ENCODE results near the gene CFAP53. TPM values are rescaled to one million over a fixed set of nuclear protein-coding genes. Genes with fewer than 3 reads are reported as not detected.

Gene CFAP53
- total and polyA plus RNA-seq, 2 donors (not counting 3 experiments of a cell fraction or from before 2014, with no cell fraction given), result 0.12 to 0.18 TPM

DNA sequence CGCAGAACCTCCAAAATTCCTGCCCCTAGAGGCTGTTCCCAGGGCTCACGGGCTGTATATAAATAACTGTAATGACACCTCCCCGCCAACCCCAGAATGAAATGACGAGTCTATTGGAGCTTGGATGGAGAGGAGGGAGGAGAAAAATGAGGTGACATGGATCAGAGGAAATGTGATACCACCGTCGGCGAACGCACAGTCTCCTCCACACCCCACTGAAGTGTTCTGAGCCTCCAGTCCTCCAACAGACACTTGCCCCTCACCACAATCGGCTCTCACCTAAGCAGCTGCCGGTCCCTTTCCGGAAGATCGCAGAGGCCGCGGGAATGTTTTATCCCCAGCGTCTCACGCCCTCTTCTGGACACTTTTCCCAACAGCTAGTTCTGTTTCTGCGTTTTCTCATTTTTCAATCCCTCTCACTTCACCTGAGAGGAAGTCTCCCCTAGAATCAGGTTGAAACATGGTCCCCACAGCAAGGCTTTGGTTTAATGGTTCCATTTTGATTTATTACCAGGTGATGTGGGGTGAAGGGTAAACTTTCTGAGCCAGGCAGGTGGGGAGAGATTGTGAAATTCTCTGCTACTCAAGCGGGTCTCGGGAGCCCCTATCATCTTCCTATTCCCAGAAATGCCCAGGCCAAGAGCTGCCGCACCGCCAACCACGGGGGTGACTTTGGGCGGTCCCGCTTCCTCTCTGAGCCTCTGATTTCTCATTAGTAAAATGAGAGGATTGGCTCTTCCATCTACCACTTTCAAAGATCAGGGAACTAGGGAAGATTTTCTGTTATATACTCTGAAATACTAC is 62.3 kb downstream of the CFAP53 start:
- Histone ChIP-seq H3K79me2 (ENCODE audit: control insufficient read depth, insufficient read depth, low read length) (no peaks in the 10 kb centered on the region), H3K9me3 (replicated peaks; ENCODE audit: control insufficient read depth, insufficient read depth, low read length) (no peaks in the 10 kb centered on the region), H4K20me1 (replicated peaks; ENCODE audit: control insufficient read depth, extremely low read depth, insufficient read depth, low read length) (no peaks in the 10 kb centered on the region), H3K36me3 (ENCODE audit: control insufficient read depth in 2 of 2, extremely low read depth in 1 of 2, insufficient read depth in 2 of 2, low read length in 2 of 2) (no peaks in the 10 kb centered on the region), H3K9ac (replicated peaks; ENCODE audit: extremely low read depth, insufficient read depth, low read length) (no peak overlapping the region), H3K4me1 (ENCODE audit: control insufficient read depth, extremely low read depth, insufficient read depth, low read length) (no peaks in the 10 kb centered on the region), H3K9me1 (replicated peaks; ENCODE audit: control insufficient read depth, extremely low read depth, insufficient read depth, low read length) (no peaks in the 10 kb centered on the region), H3K27ac (ENCODE audit: insufficient read depth, low read depth, low read length) (no peak overlapping the region), H2AFZ (ENCODE audit: low read depth, low read length) (peak overlapping the region; percentile 54), H3K27me3 (ENCODE audit: control insufficient read depth in 2 of 2, insufficient read depth in 2 of 2, low read length in 2 of 2) (peaks cover 0 to 10% of the 10 kb centered on the region in 2 experiments), H3K4me3 (replicated peaks in 1 of 3; ENCODE audit: insufficient read depth in 1 of 3, low read depth in 1 of 3, low read length in 3 of 3) (no peak overlapping the region), H3K4me2 (ENCODE audit: insufficient read depth, low read length) (no peak overlapping the region)
- peak; percentile 24 for DNase-seq (ENCODE audit: low read depth, low spot score)
- FAIRE-seq, result peak; percentile 64
- BruUV-seq (replicated peaks), result no TSS peak
- POLR2A ChIA-PET, result no interaction called here
- CTCF ChIA-PET, result interaction anchor here (0.8 to 3.0 kb wide), 25 partner anchors 10 to 1759 kb away, joined by 3 to 43 read pairs (median 4); partner anchors contain the start of gene MBD1
- dilution Hi-C loops (cut with MboI; ENCODE audit: extremely low pct_ligation_motif_present, low sequenced_read_pairs) (no loop called here), intact Hi-C loops (cut with micrococcal nuclease) (loop anchor here (1.0 to 10.0 kb wide), 3 partner anchors 153 to 689 kb away; no protein-coding TSS in a partner anchor)
- TF ChIP-seq, protein P1, sequence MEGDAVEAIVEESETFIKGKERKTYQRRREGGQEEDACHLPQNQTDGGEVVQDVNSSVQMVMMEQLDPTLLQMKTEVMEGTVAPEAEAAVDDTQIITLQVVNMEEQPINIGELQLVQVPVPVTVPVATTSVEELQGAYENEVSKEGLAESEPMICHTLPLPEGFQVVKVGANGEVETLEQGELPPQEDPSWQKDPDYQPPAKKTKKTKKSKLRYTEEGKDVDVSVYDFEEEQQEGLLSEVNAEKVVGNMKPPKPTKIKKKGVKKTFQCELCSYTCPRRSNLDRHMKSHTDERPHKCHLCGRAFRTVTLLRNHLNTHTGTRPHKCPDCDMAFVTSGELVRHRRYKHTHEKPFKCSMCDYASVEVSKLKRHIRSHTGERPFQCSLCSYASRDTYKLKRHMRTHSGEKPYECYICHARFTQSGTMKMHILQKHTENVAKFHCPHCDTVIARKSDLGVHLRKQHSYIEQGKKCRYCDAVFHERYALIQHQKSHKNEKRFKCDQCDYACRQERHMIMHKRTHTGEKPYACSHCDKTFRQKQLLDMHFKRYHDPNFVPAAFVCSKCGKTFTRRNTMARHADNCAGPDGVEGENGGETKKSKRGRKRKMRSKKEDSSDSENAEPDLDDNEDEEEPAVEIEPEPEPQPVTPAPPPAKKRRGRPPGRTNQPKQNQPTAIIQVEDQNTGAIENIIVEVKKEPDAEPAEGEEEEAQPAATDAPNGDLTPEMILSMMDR (IDR thresholded peaks at IDR 0.05; ENCODE audit: extremely low read depth in 1 of 2, insufficient read depth in 1 of 2, low read depth in 1 of 2, low read length in 2 of 2), result peak; percentile 50 to 66
- TF ChIP-seq GATA2 (IDR thresholded peaks at IDR 0.05; ENCODE audit: insufficient read depth, insufficient read length, low read depth, low read length), result no peak

GRCh38 chr18:50201476-50202018 is 64.7 kb downstream of the CFAP53 start:
- no peak for TF ChIP-seq GATA2 (IDR thresholded peaks at IDR 0.05; ENCODE audit: insufficient read depth, insufficient read length, low read depth, low read length)
- TF ChIP-seq POLR2A (IDR thresholded peaks at IDR 0.05; ENCODE audit: low read depth, low read length), result no peak
- no peak for TF ChIP-seq MAX (IDR thresholded peaks at IDR 0.05; ENCODE audit: insufficient read depth, insufficient read length)
- TF ChIP-seq JUN (IDR thresholded peaks at IDR 0.05; ENCODE audit: borderline replicate concordance, insufficient read depth, insufficient read length, low read depth), result no peak
- TF ChIP-seq FOS (IDR thresholded peaks at IDR 0.05; ENCODE audit: borderline replicate concordance, insufficient read depth, low read length), result no peak
- TF ChIP-seq, protein P1 (IDR thresholded peaks at IDR 0.05; ENCODE audit: extremely low read depth in 1 of 2, insufficient read depth in 1 of 2, low read depth in 1 of 2, low read length in 2 of 2), result no peak
- TF ChIP-seq POLR2AphosphoS5 (IDR thresholded peaks at IDR 0.05; ENCODE audit: insufficient read depth, low read depth, low read length), result no peak
- TF ChIP-seq MYC (IDR thresholded peaks at IDR 0.05; ENCODE audit: low read depth, low read length), result no peak
- TF ChIP-seq EZH2 (IDR thresholded peaks at IDR 0.05; ENCODE audit: borderline replicate concordance, low read depth, low read length, severe bottlenecking), result no peak
- H3K9ac ChIP-seq (replicated peaks; ENCODE audit: extremely low read depth, insufficient read depth, low read length), result no peak overlapping the region
- peaks cover 0 to 10% of the 10 kb centered on the region in 2 experiments for H3K27me3 ChIP-seq (ENCODE audit: control insufficient read depth in 2 of 2, insufficient read depth in 2 of 2, low read length in 2 of 2)
- H3K4me3 ChIP-seq (replicated peaks in 1 of 3; ENCODE audit: insufficient read depth in 1 of 3, low read depth in 1 of 3, low read length in 3 of 3), result no peak overlapping the region
- no peak overlapping the region for H2AFZ ChIP-seq (ENCODE audit: low read depth, low read length)
- DNase-seq (ENCODE audit: low read depth, low spot score) (no peak), FAIRE-seq (no peak)
- POLR2A ChIA-PET, result no interaction called here
- H3K36me3 ChIP-seq (ENCODE audit: control insufficient read depth in 2 of 2, extremely low read depth in 1 of 2, insufficient read depth in 2 of 2, low read length in 2 of 2), result no peaks in the 10 kb centered on the region
- H3K9me3 ChIP-seq (replicated peaks; ENCODE audit: control insufficient read depth, insufficient read depth, low read length), result no peaks in the 10 kb centered on the region
- no peaks in the 10 kb centered on the region for H3K4me1 ChIP-seq (ENCODE audit: control insufficient read depth, extremely low read depth, insufficient read depth, low read length)
- dilution Hi-C loops (cut with MboI; ENCODE audit: extremely low pct_ligation_motif_present, low sequenced_read_pairs), result no loop called here
- H3K27ac ChIP-seq (ENCODE audit: insufficient read depth, low read depth, low read length), result no peak overlapping the region
- H3K79me2 ChIP-seq (ENCODE audit: control insufficient read depth, insufficient read depth, low read length), result no peaks in the 10 kb centered on the region
- CTCF ChIA-PET, result interaction anchor here (1.2 to 1.7 kb wide), 3 partner anchors 16 to 190 kb away, joined by 3 to 5 read pairs (median 3); no protein-coding TSS in a partner anchor
- H3K4me2 ChIP-seq (ENCODE audit: insufficient read depth, low read length), result no peak overlapping the region
- intact Hi-C loops (cut with micrococcal nuclease), result loop anchor here (5.0 to 10.0 kb wide), 2 partner anchors 156 to 687 kb away; no protein-coding TSS in a partner anchor
- no peaks in the 10 kb centered on the region for H4K20me1 ChIP-seq (replicated peaks; ENCODE audit: control insufficient read depth, extremely low read depth, insufficient read depth, low read length)
- no peaks in the 10 kb centered on the region for H3K9me1 ChIP-seq (replicated peaks; ENCODE audit: control insufficient read depth, extremely low read depth, insufficient read depth, low read length)
- BruUV-seq (replicated peaks), result no TSS peak
